Neural crest cell (in vitro differentiated cells): ENCODE data around the gene KCNMA1. TPM values are rescaled to one million over a fixed set of nuclear protein-coding genes. Genes with fewer than 3 reads are reported as not detected.

Experiments
- DNase-seq: peaks from one replicate; pipeline ENCODE4 v3.0.0; 2021; ENCODE audit warnings: low read depth, mixed read lengths, low spot score
- H3K27ac Mint-ChIP-seq: one replicate; pipeline ENCODE4 v1.8.0; 2021; ENCODE audit warnings: mild to moderate bottlenecking, mixed read lengths; ENCODE audit not compliant: unreplicated experiment
- H3K27me3 Mint-ChIP-seq: 2 replicates; pipeline ENCODE4 v1.8.0; 2021; ENCODE audit warnings: low read depth, mild to moderate bottlenecking, mixed read lengths
- H3K36me3 Mint-ChIP-seq: 2 replicates; pipeline ENCODE4 v1.8.0; 2021; ENCODE audit warnings: low read depth, mild to moderate bottlenecking, mixed read lengths
- H3K4me1 Mint-ChIP-seq: 2 replicates; pipeline ENCODE4 v1.8.0; 2021; ENCODE audit warnings: mixed read lengths
- H3K4me3 Mint-ChIP-seq: one replicate; pipeline ENCODE4 v1.8.0; 2021; ENCODE audit warnings: mild to moderate bottlenecking, mixed read lengths
- H3K9me3 Mint-ChIP-seq: 2 replicates; pipeline ENCODE4 v1.8.0; 2021; ENCODE audit warnings: mixed read lengths
- CTCF ChIP-seq: fragments of 200-600 bp; sonication (generic); conservative IDR thresholded peaks from 2 replicates; pipeline ENCODE4 v1.5.0; 2021; ENCODE audit warnings: antibody characterized with exemption, mild to moderate bottlenecking
- total RNA-seq: library from RNA; stranded (reverse); gene quantifications from 2 replicates; pipeline ENCODE4 v1.2.1, GENCODE V29; 2021

The KCNMA1 gene
- total RNA-seq, 1 donor from 2014 or later = 1.7 TPM

GRCh38 chr10:77490534-77491314 is 146.9 kb downstream of the KCNMA1 start:
- H3K27me3 Mint-ChIP-seq = no peaks in the 10 kb centered on the region
- no peaks in the 10 kb centered on the region for H3K4me1 Mint-ChIP-seq
- no peak overlapping the region for H3K4me3 Mint-ChIP-seq
- no peaks in the 10 kb centered on the region for H3K36me3 Mint-ChIP-seq
- H3K9me3 Mint-ChIP-seq = no peaks in the 10 kb centered on the region
- no peak for DNase-seq
- no peak for TF ChIP-seq CTCF
- no peak overlapping the region for H3K27ac Mint-ChIP-seq

- no peak for DNase-seq
- H3K4me3 Mint-ChIP-seq = no peak overlapping the region
- TF ChIP-seq CTCF = no peak
- H3K4me1 Mint-ChIP-seq = peaks cover 9% of the 10 kb centered on the region
- no peak overlapping the region for H3K27ac Mint-ChIP-seq
- H3K27me3 Mint-ChIP-seq = no peaks in the 10 kb centered on the region
- H3K36me3 Mint-ChIP-seq = no peaks in the 10 kb centered on the region
- no peaks in the 10 kb centered on the region for H3K9me3 Mint-ChIP-seq
Observed at GRCh38 chr10:77486517-77486916, 151.1 kb downstream of the KCNMA1 start.

GRCh38 chr10:77485847-77486246 is 151.8 kb downstream of the KCNMA1 start:
- no peak for DNase-seq
- Mint-ChIP-seq H3K9me3 (no peaks in the 10 kb centered on the region), H3K27me3 (no peaks in the 10 kb centered on the region), H3K36me3 (no peaks in the 10 kb centered on the region), H3K4me1 (peaks cover 9% of the 10 kb centered on the region), H3K4me3 (no peak overlapping the region), H3K27ac (no peak overlapping the region)
- no peak for TF ChIP-seq CTCF

- H3K27me3 Mint-ChIP-seq = no peaks in the 10 kb centered on the region
- H3K4me1 Mint-ChIP-seq = peaks cover 9% of the 10 kb centered on the region
- no peak for DNase-seq
- no peak for TF ChIP-seq CTCF
- H3K4me3 Mint-ChIP-seq = no peak overlapping the region
- no peaks in the 10 kb centered on the region for H3K36me3 Mint-ChIP-seq
- H3K27ac Mint-ChIP-seq = no peak overlapping the region
- no peaks in the 10 kb centered on the region for H3K9me3 Mint-ChIP-seq
Observed at GRCh38 chr10:77482072-77482471, 155.5 kb downstream of the KCNMA1 start.

- H3K36me3 Mint-ChIP-seq = no peaks in the 10 kb centered on the region
- no peak for DNase-seq
- H3K27me3 Mint-ChIP-seq = no peaks in the 10 kb centered on the region
- peaks cover 9% of the 10 kb centered on the region for H3K4me1 Mint-ChIP-seq
- no peak overlapping the region for H3K27ac Mint-ChIP-seq
- no peaks in the 10 kb centered on the region for H3K9me3 Mint-ChIP-seq
- no peak overlapping the region for H3K4me3 Mint-ChIP-seq
- no peak for TF ChIP-seq CTCF
Observed at GRCh38 chr10:77479586-77479985, 158.0 kb downstream of the KCNMA1 start.
